AML-193 (cell line): ENCODE results near the gene IL36B.

Source experiments
- DNase-seq, 2 experiments: peaks; one replicate each; lab custom pipeline; 2025; lab: John Stamatoyannopoulos, UW

The IL36B gene

DNA sequence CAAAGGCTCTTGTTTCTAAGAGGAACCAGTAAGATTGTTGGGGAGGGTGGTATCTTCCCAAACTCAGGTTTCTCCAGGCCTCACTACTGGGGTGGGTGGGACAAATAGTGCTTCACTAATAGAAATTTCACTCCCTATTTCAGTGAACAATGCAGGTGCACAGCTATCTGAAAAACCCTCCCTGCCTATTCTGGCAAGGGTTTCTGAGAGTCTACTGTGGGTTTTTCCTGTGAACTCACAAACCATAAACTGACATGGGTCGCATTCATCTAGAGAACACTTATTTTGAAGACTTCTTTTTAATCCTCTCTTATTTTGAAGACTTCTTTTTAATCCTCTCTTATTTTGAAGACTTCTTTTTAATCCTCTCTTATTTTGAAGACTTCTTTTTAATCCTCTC lies 43.0 kb downstream of the IL36B start:
- DNase-seq = no peak

DNA sequence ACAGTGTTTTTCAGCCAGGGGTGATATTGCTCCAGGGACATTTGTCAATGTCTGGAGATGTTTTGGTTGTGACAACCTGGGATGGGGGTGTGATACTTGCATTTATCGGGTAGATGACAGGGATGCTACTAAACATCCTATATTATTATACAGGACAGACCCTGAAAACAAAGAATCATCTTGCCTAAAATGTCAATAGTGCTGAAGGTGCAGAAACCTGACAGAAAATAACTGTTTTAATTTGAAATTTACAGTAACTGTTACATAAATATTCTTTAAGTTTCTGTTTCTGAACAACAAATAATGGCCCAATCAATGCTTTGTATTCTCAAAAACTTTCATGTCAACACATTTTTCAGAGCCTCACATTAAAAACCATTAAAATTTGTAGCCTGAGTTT lies 45.4 kb downstream of the IL36B start:
- no peak for DNase-seq

DNA sequence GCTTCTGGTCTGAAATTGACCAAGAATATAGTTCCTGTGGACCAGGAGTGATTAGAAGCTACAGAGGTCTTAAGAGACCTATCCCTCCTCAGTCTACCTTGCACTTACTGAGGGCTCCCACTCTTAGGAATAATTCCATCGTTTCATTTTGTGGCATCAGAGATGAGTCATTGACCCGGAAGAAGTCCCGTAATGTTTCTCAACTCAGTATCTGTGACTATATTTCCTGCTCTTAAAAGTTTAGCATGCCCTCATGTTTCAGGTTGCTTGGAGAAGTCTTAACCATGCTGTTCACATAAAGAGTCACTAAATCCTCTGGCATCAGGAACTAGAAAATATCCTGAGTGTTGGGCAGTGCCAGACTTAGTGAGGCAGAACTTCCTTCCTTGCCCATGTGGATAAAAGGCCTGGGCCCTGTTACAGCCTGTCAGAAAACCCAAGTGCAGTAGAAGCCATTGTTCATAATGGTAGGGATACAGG lies 47.6 kb downstream of the IL36B start, which contains the start of gene IL36A:
Gene IL36A (plus strand): TSS at position 430 of the 480 bp plus-strand sequence. CDS start 413 bp downstream, outside the sequence.
- no peak for DNase-seq

DNA sequence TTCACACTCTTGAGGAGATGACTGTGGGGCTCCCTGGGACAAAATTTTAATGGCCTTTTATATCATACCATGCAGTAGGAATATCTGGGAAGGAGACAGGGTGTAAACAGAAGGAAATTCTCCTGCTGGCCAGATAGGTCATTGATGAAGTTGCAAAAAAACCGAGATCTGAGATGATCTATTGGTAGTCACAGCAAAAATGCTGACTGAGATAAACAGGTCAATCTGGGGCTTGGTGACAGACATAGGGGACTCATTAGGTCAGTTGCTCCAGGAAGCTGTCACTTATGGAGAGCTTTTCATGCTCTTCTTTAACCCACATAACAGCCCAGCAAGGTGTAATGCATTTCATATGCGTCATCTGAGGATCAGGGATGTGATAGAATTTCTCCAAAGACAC lies 50.0 kb downstream of the IL36B start:
- no peak for DNase-seq

DNA sequence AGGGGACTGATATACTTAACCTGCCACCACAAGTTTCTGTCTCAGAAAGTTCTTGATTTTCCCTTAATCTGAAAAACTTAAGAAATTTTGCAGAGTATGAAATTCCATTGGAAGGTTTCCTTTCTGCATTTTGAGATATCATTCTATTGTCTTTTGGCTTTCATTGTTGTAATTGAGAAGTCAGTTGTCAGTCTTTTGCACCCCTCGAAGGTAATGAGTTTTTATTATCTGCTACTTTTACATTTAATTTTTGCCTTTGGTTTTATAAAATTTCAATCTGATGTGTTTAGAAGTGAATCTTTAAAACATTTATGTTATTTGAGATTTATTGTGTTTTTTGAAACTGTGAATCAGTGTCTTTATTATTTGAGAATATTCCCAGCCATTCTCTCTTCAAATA lies 52.2 kb downstream of the IL36B start:
- DNase-seq = no peak

DNA sequence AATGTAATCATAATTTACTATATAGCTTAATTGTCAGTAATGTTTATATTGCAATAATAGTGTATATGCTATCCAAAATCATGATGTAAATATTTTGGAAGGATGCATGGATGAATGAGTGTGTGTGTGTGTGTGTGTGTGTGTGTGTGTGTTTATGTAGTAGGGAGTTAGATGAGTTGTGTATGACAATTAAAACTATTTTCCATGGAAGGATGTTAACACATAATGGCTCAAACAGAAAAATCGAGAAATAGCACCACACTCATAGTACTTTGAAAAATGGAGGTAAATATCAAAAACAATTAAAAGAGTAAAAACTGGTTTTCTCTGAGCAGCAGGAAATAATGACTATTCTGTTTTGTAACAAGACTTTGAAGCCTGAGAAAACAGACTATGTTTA lies 55.5 kb downstream of the IL36B start:
- DNase-seq = no peak

DNA sequence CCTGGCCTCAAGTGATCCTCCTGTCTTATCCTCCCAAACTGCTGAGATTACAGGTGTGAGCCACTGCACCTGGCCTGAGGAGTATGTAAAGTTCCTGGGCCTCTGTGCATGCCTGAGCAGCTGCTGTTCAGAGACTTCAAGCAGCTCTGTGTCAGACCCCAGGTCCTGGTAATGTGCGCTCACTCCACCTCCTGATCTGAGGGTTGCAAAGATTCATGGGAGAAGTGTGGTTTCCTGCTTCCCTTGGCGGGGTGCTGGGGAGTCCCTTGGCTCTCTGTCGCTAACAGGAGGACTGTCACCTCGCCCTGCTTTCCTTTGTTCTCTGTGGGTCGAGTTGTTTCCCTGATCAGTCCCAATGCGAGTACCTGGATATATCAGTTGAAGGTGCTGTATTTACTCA lies 56.0 kb downstream of the IL36B start:
- no peak for DNase-seq

DNA sequence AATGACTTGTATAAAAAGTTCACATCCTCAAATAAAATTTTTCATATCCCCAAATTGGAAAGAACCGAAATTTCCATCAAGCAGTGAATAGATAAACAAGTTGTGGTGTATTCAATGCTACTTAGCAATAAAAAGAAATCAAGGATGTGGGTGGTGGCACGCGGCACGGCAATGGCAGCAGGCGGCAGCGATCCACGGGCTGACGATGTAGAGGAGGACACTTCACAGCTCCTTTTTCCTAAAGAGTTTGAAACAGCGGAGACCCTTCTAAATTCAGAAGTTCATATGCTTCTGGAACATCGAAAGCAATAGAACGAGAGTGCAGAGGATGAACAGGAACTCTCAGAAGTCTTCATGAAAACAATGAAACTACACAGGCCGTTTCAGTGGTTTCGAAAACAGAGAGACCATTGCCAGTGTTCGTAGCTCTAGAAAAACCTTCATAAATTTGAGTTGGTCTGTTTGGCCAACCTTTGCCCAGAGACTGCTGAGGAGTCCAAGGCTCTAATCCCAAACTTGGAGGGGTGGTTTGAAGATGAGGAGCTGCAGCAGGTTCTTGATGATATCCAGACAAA lies 57.2 kb downstream of the IL36B start:
- no peak for DNase-seq

DNA sequence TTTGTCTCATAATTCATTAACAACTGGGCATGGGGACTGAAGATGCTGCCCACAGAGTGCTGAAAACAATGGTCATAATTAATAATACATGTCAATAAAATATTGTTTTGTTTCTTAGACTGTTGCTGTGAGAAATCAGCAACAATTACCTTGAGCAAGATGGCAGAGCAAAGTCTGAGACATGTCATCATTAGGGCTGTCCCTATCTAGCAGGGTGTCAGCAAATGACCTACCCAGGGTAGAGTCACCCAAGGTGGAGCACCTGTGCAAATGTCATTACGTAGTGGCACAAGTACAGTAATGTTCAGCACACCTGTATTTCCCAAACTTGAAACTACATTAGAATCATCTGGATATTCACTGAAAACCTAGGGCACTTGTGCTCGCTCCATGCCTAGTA lies 58.0 kb downstream of the IL36B start:
- DNase-seq = no peak

DNA sequence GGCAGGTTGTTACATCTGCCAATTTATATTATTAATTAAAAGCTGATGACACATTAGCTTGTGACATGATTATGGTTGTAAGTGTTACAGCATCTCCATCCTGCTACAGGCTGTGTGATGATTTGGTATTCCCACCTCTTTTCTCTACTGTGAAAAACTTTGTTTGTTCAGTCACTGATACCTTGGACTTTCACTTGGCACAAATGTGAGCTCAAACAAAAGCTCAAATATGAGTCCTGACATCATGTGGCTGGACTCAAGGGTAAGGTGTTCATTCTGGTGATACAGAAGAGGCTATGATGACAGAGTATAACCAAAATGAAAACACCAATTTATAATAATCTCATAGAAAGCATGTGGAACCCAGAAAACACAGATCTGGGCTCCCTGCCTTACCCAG lies 58.8 kb downstream of the IL36B start:
- no peak for DNase-seq

DNA sequence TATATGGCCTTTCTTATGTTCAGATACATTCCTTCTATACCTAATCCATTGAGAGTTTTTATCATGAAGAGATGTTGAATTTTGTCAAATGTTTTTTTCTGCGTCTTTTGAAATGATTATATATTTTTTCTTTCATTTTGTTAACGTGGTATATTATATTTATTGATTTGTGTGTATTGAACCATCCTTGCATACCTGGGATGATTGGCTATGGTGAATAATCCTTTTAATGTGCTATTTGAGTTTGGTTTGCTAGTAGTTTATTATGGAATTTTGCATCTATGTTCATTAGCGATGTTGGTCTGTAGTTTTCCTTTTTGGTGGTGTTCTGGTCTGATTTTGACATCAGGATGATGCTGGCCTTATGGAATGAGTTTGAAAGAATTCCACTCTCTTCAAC lies 63.1 kb downstream of the IL36B start:
- DNase-seq = no peak

DNA sequence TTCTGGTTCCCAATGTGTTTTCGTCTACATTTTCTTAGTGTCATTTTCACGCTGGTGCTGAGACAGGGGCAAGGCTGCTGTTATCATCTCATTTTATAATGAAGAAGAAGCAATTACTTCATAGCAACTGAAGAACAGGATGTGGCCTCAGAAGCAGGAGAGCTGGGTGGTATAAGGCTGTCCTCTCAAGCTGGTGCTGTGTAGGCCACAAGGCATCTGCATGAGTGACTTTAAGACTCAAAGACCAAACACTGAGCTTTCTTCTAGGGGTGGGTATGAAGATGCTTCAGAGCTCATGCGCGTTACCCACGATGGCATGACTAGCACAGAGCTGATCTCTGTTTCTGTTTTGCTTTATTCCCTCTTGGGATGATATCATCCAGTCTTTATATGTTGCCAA lies 67.6 kb downstream of the IL36B start:
- DNase-seq = no peak

DNA sequence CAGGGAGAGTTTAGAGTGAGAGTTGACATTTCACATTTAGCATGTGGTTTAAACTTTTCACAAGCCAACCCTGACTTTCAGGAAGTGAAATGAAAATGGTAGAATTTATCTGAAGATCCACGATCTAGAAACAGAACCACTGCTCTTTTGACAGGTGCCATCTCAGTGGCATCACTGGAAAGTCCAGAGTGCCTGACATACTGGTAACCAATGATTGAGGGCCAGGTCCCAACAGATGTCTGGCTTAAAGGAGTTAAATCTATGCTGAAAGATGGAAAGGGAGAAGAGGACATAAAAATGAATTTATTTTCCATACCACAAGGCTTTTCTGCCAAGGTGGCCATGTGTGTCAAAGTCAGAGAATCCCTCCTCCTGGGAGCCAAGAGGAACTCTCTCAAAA lies 72.1 kb downstream of the IL36B start:
- DNase-seq = no peak

DNA sequence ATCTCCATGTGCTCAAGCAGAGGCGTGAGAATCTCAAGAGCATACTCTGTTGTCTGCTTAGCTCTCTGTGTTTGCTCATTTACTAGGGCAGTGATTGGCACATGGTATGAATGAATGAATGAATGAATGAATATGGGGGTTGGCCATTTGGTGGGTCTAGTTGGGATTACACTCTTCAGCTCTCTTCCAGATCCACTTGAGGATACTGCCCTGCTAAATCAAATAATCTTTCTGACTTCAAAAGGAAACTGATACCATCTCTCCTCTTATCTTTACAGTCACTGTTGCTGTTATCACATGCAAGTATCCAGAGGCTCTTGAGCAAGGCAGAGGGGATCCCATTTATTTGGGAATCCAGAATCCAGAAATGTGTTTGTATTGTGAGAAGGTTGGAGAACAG lies 72.9 kb downstream of the IL36B start:
- DNase-seq = no peak

DNA sequence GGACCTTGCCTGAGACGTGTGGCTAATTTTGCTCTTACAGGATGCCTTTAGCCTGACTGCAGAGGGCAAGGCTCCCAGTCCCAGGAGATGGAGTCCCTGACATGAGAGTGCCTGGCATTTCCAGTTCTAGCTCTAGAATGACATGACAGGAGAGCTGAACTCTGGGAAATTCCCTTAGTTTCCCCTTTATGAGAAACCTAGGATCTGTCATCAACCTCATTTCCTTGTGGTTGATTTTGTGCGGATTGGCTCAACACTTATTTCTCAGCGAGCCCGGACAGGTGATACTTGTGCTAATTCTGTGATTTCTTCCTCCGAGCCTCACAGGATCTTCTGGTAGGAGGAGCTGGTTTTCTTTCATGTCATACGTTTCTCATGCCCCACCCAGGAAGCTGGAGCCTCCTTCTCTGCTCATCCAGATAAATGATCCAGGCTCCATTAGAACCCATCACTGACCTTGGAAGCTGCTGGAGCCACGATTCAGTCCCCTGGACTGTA lies 75.1 kb downstream of the IL36B start, which contains the start of gene IL36G:
Gene IL36G (plus strand): TSS at position 448 of the 498 bp plus-strand sequence. CDS start 633 bp downstream, outside the sequence.
- no peak for DNase-seq
